H1 (cell line): ENCODE measurements around the gene LRP1.

Experiments used
- POLR2AphosphoS5 ChIP-seq: IDR thresholded peaks from 2 replicates; pipeline ENCODE4 v1.6.1; 2011; ENCODE audit warnings: low read depth, low read length
- TF ChIP-seq, protein P1 (sequence below), 3 experiments: IDR thresholded peaks; 1 replicate in 2 of 3; 2 replicates in 1 of 3; pipeline versions ENCODE4 v1.5.1 to v1.6.1; 2011; ENCODE audit warnings: low read length in 3 of 3, mild to moderate bottlenecking in 3 of 3, inconsistent platforms in 2 of 3, low read depth in 1 of 3, moderate library complexity in 1 of 3; ENCODE audit not compliant: insufficient read depth in 1 of 3; ENCODE audit errors: control extremely low read depth in 1 of 3

DNA sequence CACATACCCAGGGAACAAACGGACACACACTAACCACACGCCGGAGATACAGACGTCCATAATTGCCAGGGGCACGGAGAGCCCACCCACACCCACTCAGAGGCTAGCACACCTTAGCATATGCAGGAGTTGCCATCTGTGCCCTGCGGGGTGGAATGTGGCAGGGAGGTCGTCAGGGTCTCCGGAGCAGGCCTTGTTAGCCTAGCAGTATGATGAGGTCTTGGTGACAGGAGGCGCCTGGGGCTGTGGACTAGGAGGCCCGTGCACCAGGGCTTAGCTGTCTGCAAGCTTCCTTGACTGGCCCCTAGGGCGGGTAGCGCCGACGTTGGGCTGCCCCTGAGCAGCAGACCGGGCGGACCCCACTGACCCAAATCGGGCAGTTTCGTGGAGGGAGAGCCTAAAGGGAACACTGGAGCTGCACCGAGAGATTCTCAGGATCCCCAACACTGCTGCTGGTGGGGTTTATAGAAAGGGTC is 112.7 kb downstream of the LRP1 start:
- TF ChIP-seq, protein P1, sequence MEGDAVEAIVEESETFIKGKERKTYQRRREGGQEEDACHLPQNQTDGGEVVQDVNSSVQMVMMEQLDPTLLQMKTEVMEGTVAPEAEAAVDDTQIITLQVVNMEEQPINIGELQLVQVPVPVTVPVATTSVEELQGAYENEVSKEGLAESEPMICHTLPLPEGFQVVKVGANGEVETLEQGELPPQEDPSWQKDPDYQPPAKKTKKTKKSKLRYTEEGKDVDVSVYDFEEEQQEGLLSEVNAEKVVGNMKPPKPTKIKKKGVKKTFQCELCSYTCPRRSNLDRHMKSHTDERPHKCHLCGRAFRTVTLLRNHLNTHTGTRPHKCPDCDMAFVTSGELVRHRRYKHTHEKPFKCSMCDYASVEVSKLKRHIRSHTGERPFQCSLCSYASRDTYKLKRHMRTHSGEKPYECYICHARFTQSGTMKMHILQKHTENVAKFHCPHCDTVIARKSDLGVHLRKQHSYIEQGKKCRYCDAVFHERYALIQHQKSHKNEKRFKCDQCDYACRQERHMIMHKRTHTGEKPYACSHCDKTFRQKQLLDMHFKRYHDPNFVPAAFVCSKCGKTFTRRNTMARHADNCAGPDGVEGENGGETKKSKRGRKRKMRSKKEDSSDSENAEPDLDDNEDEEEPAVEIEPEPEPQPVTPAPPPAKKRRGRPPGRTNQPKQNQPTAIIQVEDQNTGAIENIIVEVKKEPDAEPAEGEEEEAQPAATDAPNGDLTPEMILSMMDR (IDR thresholded peaks at IDR 0.05; ENCODE audit: control extremely low read depth in 1 of 3, insufficient read depth in 1 of 3, low read depth in 1 of 3, low read length in 3 of 3): peak in 1 of 3 experiments; percentile 19; a peak in 1 of 4 replicates
- no peak for TF ChIP-seq POLR2AphosphoS5
